DOHH2 (cell line): ENCODE results near the gene MTOR.

Source experiments
- EZH2phosphoT487 ChIP-seq: fragments of 200-600 bp; sonication (generic); IDR thresholded peaks from 2 replicates; pipeline ENCODE4 v1.6.1; 2017; ENCODE audit warnings: borderline replicate concordance, mild to moderate bottlenecking, antibody characterized with exemption, low read length, moderate library complexity, mixed read lengths
- TF ChIP-seq, protein P1 (sequence below): fragments of 200-600 bp; sonication (generic); IDR thresholded peaks from one replicate; pipeline ENCODE4 v1.5.1; 2014; ENCODE audit warnings: antibody characterized with exemption, mild to moderate bottlenecking, low read depth, low read length; ENCODE audit not compliant: poor library complexity, severe bottlenecking

DNA sequence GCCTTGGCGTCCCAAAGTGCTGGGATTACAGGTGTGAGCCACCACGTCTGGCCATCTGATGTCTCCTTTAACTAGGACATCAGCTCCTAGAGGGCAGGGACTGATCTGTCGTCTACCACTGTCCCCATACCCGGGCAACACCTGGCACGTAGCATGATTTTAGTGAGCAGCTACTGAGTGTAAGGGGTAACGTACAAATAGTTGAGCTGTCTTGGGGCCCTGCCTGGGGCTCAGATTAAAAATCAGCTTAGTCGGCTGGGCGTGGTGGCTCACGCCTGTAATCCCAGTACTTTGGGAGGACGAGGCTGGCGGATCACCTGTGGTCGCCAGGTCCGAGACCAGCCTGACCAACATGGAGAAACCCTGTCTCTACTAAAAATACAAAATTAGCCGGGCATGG, 204.3 kb downstream of the MTOR start:
- TF ChIP-seq, protein P1, sequence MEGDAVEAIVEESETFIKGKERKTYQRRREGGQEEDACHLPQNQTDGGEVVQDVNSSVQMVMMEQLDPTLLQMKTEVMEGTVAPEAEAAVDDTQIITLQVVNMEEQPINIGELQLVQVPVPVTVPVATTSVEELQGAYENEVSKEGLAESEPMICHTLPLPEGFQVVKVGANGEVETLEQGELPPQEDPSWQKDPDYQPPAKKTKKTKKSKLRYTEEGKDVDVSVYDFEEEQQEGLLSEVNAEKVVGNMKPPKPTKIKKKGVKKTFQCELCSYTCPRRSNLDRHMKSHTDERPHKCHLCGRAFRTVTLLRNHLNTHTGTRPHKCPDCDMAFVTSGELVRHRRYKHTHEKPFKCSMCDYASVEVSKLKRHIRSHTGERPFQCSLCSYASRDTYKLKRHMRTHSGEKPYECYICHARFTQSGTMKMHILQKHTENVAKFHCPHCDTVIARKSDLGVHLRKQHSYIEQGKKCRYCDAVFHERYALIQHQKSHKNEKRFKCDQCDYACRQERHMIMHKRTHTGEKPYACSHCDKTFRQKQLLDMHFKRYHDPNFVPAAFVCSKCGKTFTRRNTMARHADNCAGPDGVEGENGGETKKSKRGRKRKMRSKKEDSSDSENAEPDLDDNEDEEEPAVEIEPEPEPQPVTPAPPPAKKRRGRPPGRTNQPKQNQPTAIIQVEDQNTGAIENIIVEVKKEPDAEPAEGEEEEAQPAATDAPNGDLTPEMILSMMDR, result no peak
- TF ChIP-seq EZH2phosphoT487, result no peak
